ENCODE measurements around the gene LRRC59. TPM values are rescaled to one million over a fixed set of nuclear protein-coding genes. Genes with fewer than 3 reads are reported as not detected.
A peak's percentile ranks its signal among the peaks of the same experiment; 100 is the strongest.
"Not testable (repeated sequence)": the region's sequence is repeated elsewhere in the genome, so short reads cannot be mapped to it uniquely, and the experiment has no call there.

LRRC59 gene
- total and polyA plus RNA-seq, 3 experiments from 2014 or later: 22.9 to 127 (median 122) TPM

GRCh38 chr17:50337956-50338355, 59.4 kb downstream of the LRRC59 start:
- Mint-ChIP-seq H3K9me3 (peaks cover 4 to 16% (median 8%) of the 10 kb centered on the region in 5 donors), H3K27me3 (peaks cover 6 to 14% of the 10 kb centered on the region in 2 donors), H3K36me3 (peaks cover 0 to 12% (median 1%) of the 10 kb centered on the region in 3 donors), H3K4me1 (peaks cover 5 to 9% (median 8%) of the 10 kb centered on the region in 3 donors), H3K4me3 (no peak overlapping the region), H3K27ac (peak overlapping the region in 1 of 8 donors; percentile 86)
- Histone ChIP-seq H3K27me3 (ENCODE audit: insufficient read depth, low read length, poor library complexity, severe bottlenecking) (no peaks in the 10 kb centered on the region), H3K4me3 (ENCODE audit: low read length) (no peak overlapping the region), H3K36me3 (ENCODE audit: insufficient read depth, low read length) (no peaks in the 10 kb centered on the region), H3K27ac (ENCODE audit: low read depth, low read length) (no peak overlapping the region), H3K4me1 (ENCODE audit: insufficient read depth, low read length) (no peaks in the 10 kb centered on the region), H3K9me3 (ENCODE audit: low read length) (no peaks in the 10 kb centered on the region)
- ChIA-PET POLR2A (no interaction called here), CTCF (no interaction called here)
- DNase-seq: no peak

- POLR2A ChIA-PET, CTCF ChIA-PET: not testable (repeated sequence)
- peak overlapping the region in 1 of 7 donors; percentile 57 for H3K4me3 Mint-ChIP-seq
Measured at GRCh38 chr17:50333291-50334057, 63.8 kb downstream of the LRRC59 start.

GRCh38 chr17:50332196-50332595, 65.1 kb downstream of the LRRC59 start:
- no peaks in the 10 kb centered on the region for H3K27me3 ChIP-seq (ENCODE audit: insufficient read depth, low read length, poor library complexity, severe bottlenecking)
- no peak overlapping the region for H3K4me3 ChIP-seq (ENCODE audit: low read length)
- DNase-seq: no peak
- Mint-ChIP-seq H3K27me3 (peaks cover 15 to 24% of the 10 kb centered on the region in 2 donors), H3K27ac (no peak overlapping the region), H3K36me3 (no peaks in the 10 kb centered on the region), H3K4me3 (no peak overlapping the region), H3K9me3 (no peaks in the 10 kb centered on the region), H3K4me1 (peaks cover 5 to 9% (median 8%) of the 10 kb centered on the region in 3 donors)
- no peaks in the 10 kb centered on the region for H3K4me1 ChIP-seq (ENCODE audit: insufficient read depth, low read length)
- no peak overlapping the region for H3K27ac ChIP-seq (ENCODE audit: low read depth, low read length)
- ChIA-PET CTCF (no interaction called here), POLR2A (no interaction called here)
- H3K36me3 ChIP-seq (ENCODE audit: insufficient read depth, low read length): no peaks in the 10 kb centered on the region
- H3K9me3 ChIP-seq (ENCODE audit: low read length): no peaks in the 10 kb centered on the region

More at GRCh38 chr17:50333291-50334057, 63.8 kb downstream of the LRRC59 start:
- not testable (repeated sequence) for H3K4me1 ChIP-seq (ENCODE audit: insufficient read depth, low read length); DNase-seq; H3K36me3 ChIP-seq (ENCODE audit: insufficient read depth, low read length); H3K36me3 Mint-ChIP-seq; H3K9me3 ChIP-seq (ENCODE audit: low read length); H3K27ac ChIP-seq (ENCODE audit: low read depth, low read length); H3K4me3 ChIP-seq (ENCODE audit: low read length); H3K9me3 Mint-ChIP-seq; H3K27me3 ChIP-seq (ENCODE audit: insufficient read depth, low read length, poor library complexity, severe bottlenecking); H3K27ac Mint-ChIP-seq; H3K4me1 Mint-ChIP-seq
- H3K27me3 Mint-ChIP-seq: peaks cover 15 to 24% of the 10 kb centered on the region in 2 donors

Other genes with a start within 250 kb of the LRRC59 start
- gene PPP1R9B, start 246.8 kb downstream of the LRRC59 start, total RNA-seq: 10 to 100 TPM; 86.9 to 89.0 TPM
- gene PPP1R9B, start 246.8 kb downstream of the LRRC59 start, polyA plus RNA-seq: 1.7 TPM
- gene SGCA, start 231.5 kb downstream of the LRRC59 start, total RNA-seq: under 1 TPM in 1 of 2 experiments, not detected in 1; 0.31 TPM
- not detected for gene SGCA, start 231.5 kb downstream of the LRRC59 start, polyA plus RNA-seq
- gene COL1A1, start 195.9 kb downstream of the LRRC59 start, total RNA-seq: under 1 TPM; 0.39 to 0.42 TPM
- not detected for gene COL1A1, start 195.9 kb downstream of the LRRC59 start, polyA plus RNA-seq
- gene TMEM92, start 123.1 kb downstream of the LRRC59 start, total RNA-seq: not detected
- not detected for gene TMEM92, start 123.1 kb downstream of the LRRC59 start, polyA plus RNA-seq
- gene XYLT2, start 51.4 kb downstream of the LRRC59 start, total RNA-seq: 10 to 100 TPM; 31.8 to 32.6 TPM
- 17.8 TPM for gene XYLT2, start 51.4 kb downstream of the LRRC59 start, polyA plus RNA-seq
- gene MRPL27, start 24.3 kb downstream of the LRRC59 start, total RNA-seq: 10 to 100 TPM; 87.2 to 88.8 TPM
- gene MRPL27, start 24.3 kb downstream of the LRRC59 start, polyA plus RNA-seq: 49.2 TPM
- 10 to 100 TPM; 23.6 to 24.8 TPM for gene EME1, start 24.3 kb downstream of the LRRC59 start, total RNA-seq
- 0.43 TPM for gene EME1, start 24.3 kb downstream of the LRRC59 start, polyA plus RNA-seq
- 10 to 100 TPM; 12.4 to 14.8 TPM for gene ACSF2, start 28.7 kb upstream of the LRRC59 start, total RNA-seq
- 3.1 TPM for gene ACSF2, start 28.7 kb upstream of the LRRC59 start, polyA plus RNA-seq
- not detected for gene CHAD, start 71.4 kb upstream of the LRRC59 start, total RNA-seq
- not detected for gene CHAD, start 71.4 kb upstream of the LRRC59 start, polyA plus RNA-seq
- gene RSAD1, start 81.3 kb upstream of the LRRC59 start, total RNA-seq: 10 to 100 TPM; 45.7 to 46.8 TPM
- gene RSAD1, start 81.3 kb upstream of the LRRC59 start, polyA plus RNA-seq: 66.4 TPM
- under 1 TPM; 0.83 to 0.86 TPM for gene MYCBPAP, start 110.9 kb upstream of the LRRC59 start, total RNA-seq
- not detected for gene MYCBPAP, start 110.9 kb upstream of the LRRC59 start, polyA plus RNA-seq
- gene EPN3, start 135.2 kb upstream of the LRRC59 start, total RNA-seq: not detected
- not detected for gene EPN3, start 135.2 kb upstream of the LRRC59 start, polyA plus RNA-seq
- gene SPATA20, start 149.7 kb upstream of the LRRC59 start, total RNA-seq: 10 to 100 TPM; 34.7 to 42.9 TPM
- 11.0 TPM for gene SPATA20, start 149.7 kb upstream of the LRRC59 start, polyA plus RNA-seq
- under 1 TPM in 1 of 2 experiments, not detected in 1; 0.07 TPM for gene CACNA1G, start 163.2 kb upstream of the LRRC59 start, total RNA-seq
- gene CACNA1G, start 163.2 kb upstream of the LRRC59 start, polyA plus RNA-seq: not detected
- gene ABCC3, start 237.4 kb upstream of the LRRC59 start, total RNA-seq: under 1 TPM; 0.37 to 0.69 TPM
- not detected for gene ABCC3, start 237.4 kb upstream of the LRRC59 start, polyA plus RNA-seq

Measured in CD8-positive, alpha-beta memory T cell (primary cell).